ENCODE data around the gene DHTKD1.

The DHTKD1 gene

GRCh38 chr10:12042409-12042796 lies 26.4 kb upstream of the DHTKD1 start:
- no peak for TF ChIP-seq CTCF (IDR thresholded peaks at IDR 0.05)
- Histone ChIP-seq H3K36me3 (no peaks in the 10 kb centered on the region), H3K27me3 (no peaks in the 10 kb centered on the region), H3K27ac (peak overlapping the region; percentile 99), H3K9me3 (no peaks in the 10 kb centered on the region), H3K4me1 (ENCODE audit: control insufficient read depth in 1 of 2, insufficient read depth in 1 of 2, low read depth in 1 of 2, low read length in 1 of 2) (peaks cover 20 to 25% of the 10 kb centered on the region in 2 experiments), H3K4me3 (ENCODE audit: low read depth in 1 of 2, low read length in 1 of 2) (peak overlapping the region; percentile 92 to 97)

GRCh38 chr10:12042797-12043651 lies 25.7 kb upstream of the DHTKD1 start, which contains the start of gene UPF2:
Gene UPF2, minus strand, starts transcription at chr10:12042809. Its CDS starts 7,386 bp downstream, at chr10:12035423.
- TF ChIP-seq CTCF (IDR thresholded peaks at IDR 0.05), result peak; percentile 86
- peak within 1 kb of the TSS; percentile 92 to 97 for H3K4me3 ChIP-seq (ENCODE audit: low read depth in 1 of 2, low read length in 1 of 2)
- no peaks in the 10 kb centered on the region for H3K9me3 ChIP-seq
- H3K4me1 ChIP-seq (ENCODE audit: control insufficient read depth in 1 of 2, insufficient read depth in 1 of 2, low read depth in 1 of 2, low read length in 1 of 2), result peaks cover 20 to 25% of the 10 kb centered on the region in 2 experiments
- no peaks in the 10 kb centered on the region for H3K27me3 ChIP-seq
- H3K27ac ChIP-seq, result peak within 1 kb of the TSS; percentile 99
- H3K36me3 ChIP-seq, result no peaks in the 10 kb centered on the region

- peaks cover 24 to 28% of the 10 kb centered on the region in 2 experiments for H3K4me1 ChIP-seq (ENCODE audit: control insufficient read depth in 1 of 2, insufficient read depth in 1 of 2, low read depth in 1 of 2, low read length in 1 of 2)
- H3K4me3 ChIP-seq (ENCODE audit: low read depth in 1 of 2, low read length in 1 of 2), result no peak overlapping the region
- H3K27ac ChIP-seq, result no peak overlapping the region
- H3K36me3 ChIP-seq, result no peaks in the 10 kb centered on the region
- no peaks in the 10 kb centered on the region for H3K9me3 ChIP-seq
- no peak for TF ChIP-seq CTCF (IDR thresholded peaks at IDR 0.05)
- no peaks in the 10 kb centered on the region for H3K27me3 ChIP-seq
Measured at GRCh38 chr10:12045596-12045995, 23.2 kb upstream of the DHTKD1 start.

GRCh38 chr10:12048547-12048946 lies 20.2 kb upstream of the DHTKD1 start:
- H3K27ac ChIP-seq, result no peak overlapping the region
- no peaks in the 10 kb centered on the region for H3K9me3 ChIP-seq
- no peak for TF ChIP-seq CTCF (IDR thresholded peaks at IDR 0.05)
- H3K4me1 ChIP-seq (ENCODE audit: control insufficient read depth in 1 of 2, insufficient read depth in 1 of 2, low read depth in 1 of 2, low read length in 1 of 2), result peaks cover 33 to 34% of the 10 kb centered on the region in 2 experiments
- H3K27me3 ChIP-seq, result no peaks in the 10 kb centered on the region
- H3K4me3 ChIP-seq (ENCODE audit: low read depth in 1 of 2, low read length in 1 of 2), result no peak overlapping the region
- H3K36me3 ChIP-seq, result no peaks in the 10 kb centered on the region

- TF ChIP-seq CTCF (IDR thresholded peaks at IDR 0.05), result no peak
- Histone ChIP-seq H3K27ac (peak overlapping the region; percentile 91), H3K36me3 (no peaks in the 10 kb centered on the region), H3K4me1 (ENCODE audit: control insufficient read depth in 1 of 2, insufficient read depth in 1 of 2, low read depth in 1 of 2, low read length in 1 of 2) (peaks cover 39 to 46% of the 10 kb centered on the region in 2 experiments), H3K4me3 (ENCODE audit: low read depth in 1 of 2, low read length in 1 of 2) (peak overlapping the region in 1 of 2 experiments; percentile 28), H3K9me3 (no peaks in the 10 kb centered on the region), H3K27me3 (no peaks in the 10 kb centered on the region)
Measured at GRCh38 chr10:12050528-12050927, 18.2 kb upstream of the DHTKD1 start.

Data from neutrophil (primary cell).